Natural killer cell (primary cell): Measurements from ENCODE around the gene PKD2. TPM values are rescaled to one million over a fixed set of nuclear protein-coding genes. Genes with fewer than 3 reads are reported as not detected.

Source experiments
- ATAC-seq, 3 donors: fragments of 150-1000 bp in 2 of 3; fragments of 200-7000 bp in 1 of 3; cut with Tn5 transposase; 1 replicate in 1 of 3; 2 replicates in 2 of 3; pipeline ENCODE4 v1.10.0; 2021; ENCODE audit warnings: mild to moderate bottlenecking in 2 of 3, moderate library complexity in 2 of 3
- DNase-seq, 2 donors: peaks; one replicate each; pipeline versions ENCODE4 v3.0.0 to v3.0.0-alpha.2; 2013 to 2021; ENCODE audit warnings: mixed read lengths in 1 of 2
- H3K27ac ChIP-seq: one replicate; pipeline ENCODE4 v1.5.1; 2013; ENCODE audit warnings: mild to moderate bottlenecking, low read length
- H3K27me3 ChIP-seq: one replicate; pipeline ENCODE4 v1.6.1; 2013; ENCODE audit warnings: low read length; ENCODE audit not compliant: control insufficient read depth, insufficient read depth
- H3K36me3 ChIP-seq: one replicate; pipeline ENCODE4 v1.6.1; 2013; ENCODE audit warnings: low read length; ENCODE audit not compliant: control insufficient read depth, insufficient read depth
- H3K4me1 ChIP-seq: one replicate; pipeline ENCODE4 v1.6.1; 2013; ENCODE audit warnings: low read length; ENCODE audit not compliant: control insufficient read depth, insufficient read depth
- H3K4me3 ChIP-seq: one replicate; pipeline ENCODE4 v1.5.1; 2013; ENCODE audit warnings: low read length
- H3K9me3 ChIP-seq: one replicate; pipeline ENCODE4 v1.6.1; 2013; ENCODE audit warnings: low read length; ENCODE audit not compliant: control insufficient read depth, insufficient read depth
- H3K27ac Mint-ChIP-seq, 2 donors: one replicate each; pipeline ENCODE4 v1.8.0; 2022; ENCODE audit warnings: mild to moderate bottlenecking in 2 of 2, mixed read lengths in 2 of 2, moderate library complexity in 1 of 2
- H3K27me3 Mint-ChIP-seq, 2 donors: one replicate each; pipeline ENCODE4 v1.8.0; 2022; ENCODE audit warnings: low read depth in 2 of 2, mixed read lengths in 2 of 2
- H3K36me3 Mint-ChIP-seq: one replicate; pipeline ENCODE4 v1.8.0; 2022; ENCODE audit warnings: mixed read lengths
- H3K4me1 Mint-ChIP-seq, 2 donors: one replicate each; pipeline ENCODE4 v1.8.0; 2022; ENCODE audit warnings: mixed read lengths in 2 of 2
- H3K4me3 Mint-ChIP-seq: one replicate; pipeline ENCODE4 v1.8.0; 2022; ENCODE audit warnings: mild to moderate bottlenecking, moderate library complexity, mixed read lengths
- H3K9me3 Mint-ChIP-seq, 2 donors: one replicate each; pipeline ENCODE4 v1.8.0; 2022; ENCODE audit warnings: mixed read lengths in 2 of 2
- CTCF ChIP-seq: fragments of 200-600 bp; IDR thresholded peaks from one replicate; pipeline ENCODE4 v1.8.0; 2022; ENCODE audit warnings: antibody characterized with exemption
- WGBS: methylation state at CpG from one replicate; pipeline ENCODE4 v1.1.7; 2013; ENCODE audit warnings: missing lambda C conversion rate; ENCODE audit not compliant: insufficient coverage; 5-methylcytosine and 5-hydroxymethylcytosine counted together
- intact Hi-C: fragments of 100-400 bp; cut with micrococcal nuclease; formaldehyde crosslinking; loops from one replicate; pipeline ENCODE4 v1.14.2; 2022
- total RNA-seq, 4 donors: library from RNA; stranded (reverse); fragments of 120-200 nt in 1 of 4; gene quantifications; one replicate each; pipeline versions ENCODE4 v1.2.3 to v1.2.4, GENCODE V29; 2013 to 2022

PKD2 gene
- total RNA-seq, 3 donors from 2014 or later (not counting 1 experiment from before 2014, with no cell fraction given), result 6.7 to 9.7 (median 7.8) TPM

- H3K4me1 Mint-ChIP-seq, result peaks cover 5 to 6% of the 10 kb centered on the region in 2 donors
- peaks cover 4% of the 10 kb centered on the region for H3K4me1 ChIP-seq
- no peak overlapping the region for H3K4me3 Mint-ChIP-seq
- no peaks in the 10 kb centered on the region for H3K36me3 Mint-ChIP-seq
- no peak overlapping the region for H3K27ac Mint-ChIP-seq
- H3K27me3 Mint-ChIP-seq, result peaks cover 11 to 28% of the 10 kb centered on the region in 2 donors
- H3K27me3 ChIP-seq, result peaks cover 16% of the 10 kb centered on the region
- H3K36me3 ChIP-seq, result no peaks in the 10 kb centered on the region
- H3K4me3 ChIP-seq, result no peak overlapping the region
- no peaks in the 10 kb centered on the region for H3K9me3 Mint-ChIP-seq
- TF ChIP-seq CTCF, result no peak
- WGBS, result no CpG with 5 or more reads among the region's 1 CpG
- H3K27ac ChIP-seq, result no peak overlapping the region
- no peaks in the 10 kb centered on the region for H3K9me3 ChIP-seq
- ATAC-seq (no peak), DNase-seq (no peak)
- intact Hi-C loops, result loop anchor here (10.0 kb wide), 1 partner anchor 305 kb away; no protein-coding TSS in a partner anchor
These were observed 27.6 kb upstream of the PKD2 start for GRCh38 chr4:87979810-87980209.

- no peak overlapping the region for H3K4me3 ChIP-seq
- H3K27ac Mint-ChIP-seq, result no peak overlapping the region
- H3K36me3 ChIP-seq, result no peaks in the 10 kb centered on the region
- no peaks in the 10 kb centered on the region for H3K36me3 Mint-ChIP-seq
- TF ChIP-seq CTCF, result no peak
- H3K4me1 Mint-ChIP-seq, result no peaks in the 10 kb centered on the region
- no peak overlapping the region for H3K27ac ChIP-seq
- H3K9me3 Mint-ChIP-seq, result no peaks in the 10 kb centered on the region
- H3K4me1 ChIP-seq, result no peaks in the 10 kb centered on the region
- whole genome bisulfite sequencing, result 88% methylated on average over 7 of the region's 8 CpGs
- H3K4me3 Mint-ChIP-seq, result no peak overlapping the region
- peaks cover 11 to 33% of the 10 kb centered on the region in 2 donors for H3K27me3 Mint-ChIP-seq
- H3K27me3 ChIP-seq, result peaks cover 9% of the 10 kb centered on the region
- H3K9me3 ChIP-seq, result no peaks in the 10 kb centered on the region
- intact Hi-C loops, result loop anchor here (10.0 kb wide), 1 partner anchor 307 kb away; no protein-coding TSS in a partner anchor
- DNase-seq (no peak), ATAC-seq (no peak)
These were observed 25.9 kb upstream of the PKD2 start for GRCh38 chr4:87981486-87981885.

- intact Hi-C loops, result loop anchor here (10.0 kb wide), 1 partner anchor 307 kb away; no protein-coding TSS in a partner anchor
- H3K9me3 Mint-ChIP-seq, result no peaks in the 10 kb centered on the region
These were observed 25.4 kb upstream of the PKD2 start for GRCh38 chr4:87982036-87982435.

More at GRCh38 chr4:87982036-87982435, 25.4 kb upstream of the PKD2 start:
- no peak overlapping the region for H3K4me3 Mint-ChIP-seq
- Histone ChIP-seq H3K9me3 (no peaks in the 10 kb centered on the region), H3K27me3 (peaks cover 9% of the 10 kb centered on the region), H3K27ac (no peak overlapping the region), H3K4me1 (no peaks in the 10 kb centered on the region), H3K36me3 (no peaks in the 10 kb centered on the region), H3K4me3 (no peak overlapping the region)
- H3K4me1 Mint-ChIP-seq, result no peaks in the 10 kb centered on the region
- no peak for TF ChIP-seq CTCF
- H3K27ac Mint-ChIP-seq, result no peak overlapping the region
- ATAC-seq (no peak), DNase-seq (no peak)
- peaks cover 11 to 36% of the 10 kb centered on the region in 2 donors for H3K27me3 Mint-ChIP-seq
- WGBS, result no CpG with 5 or more reads among the region's 1 CpG
- no peaks in the 10 kb centered on the region for H3K36me3 Mint-ChIP-seq
